IMR-90 (cell line): Measurements from ENCODE around the gene CCDC87. TPM values are rescaled to one million over a fixed set of nuclear protein-coding genes. Genes with fewer than 3 reads are reported as not detected.
A peak's percentile ranks its signal among the peaks of the same experiment; 100 is the strongest.

Experiments used
- ATAC-seq: fragments of 200-7000 bp; cut with Tn5 transposase; 2 replicates; pipeline ENCODE4 v1.9.1; 2020; ENCODE audit warnings: low read depth, mild to moderate bottlenecking, moderate library complexity
- BruUV-seq: library from RNA; stranded (reverse); fragments of 400-500 nt; replicated peaks from 2 replicates; lab custom pipeline; 2021; lab: Mats Ljungman, UMichigan
- CTCF ChIA-PET: fragments of 300-600 bp; formaldehyde crosslinking; extraction: SDS; loops from one replicate; lab custom pipeline; 2021; ENCODE audit warnings: antibody characterized with exemption; lab: Yijun Ruan, JAX
- POLR2A ChIA-PET: fragments of 300-600 bp; sonication (Branson Sonifier 250); formaldehyde crosslinking; loops from one replicate; lab custom pipeline; 2022; ENCODE audit warnings: antibody characterized with exemption; ENCODE audit not compliant: unreplicated experiment; lab: Charles Lee
- DNase-seq: peaks from one replicate; pipeline ENCODE4 v3.0.0; 2013
- H2AFZ ChIP-seq: replicated peaks from 2 replicates; pipeline ENCODE3; 2013; ENCODE audit warnings: low read length, mild to moderate bottlenecking; ENCODE audit not compliant: poor library complexity
- H2AK5ac ChIP-seq: 2 replicates; pipeline ENCODE4 v1.6.1; 2013; ENCODE audit warnings: low read depth, low read length, inconsistent platforms
- H2AK9ac ChIP-seq: replicated peaks from 2 replicates; pipeline ENCODE3; 2013; ENCODE audit warnings: mild to moderate bottlenecking, low read depth, low read length, moderate library complexity; ENCODE audit not compliant: poor library complexity
- H2BK120ac ChIP-seq: 2 replicates; pipeline ENCODE4 v1.6.1; 2013; ENCODE audit warnings: low read depth, low read length, inconsistent platforms
- H2BK15ac ChIP-seq: 3 replicates; pipeline ENCODE4 v1.6.1; 2013; ENCODE audit warnings: low read depth, low read length, inconsistent platforms
- H2BK20ac ChIP-seq: 2 replicates; pipeline ENCODE4 v1.6.1; 2013; ENCODE audit warnings: low read depth, mild to moderate bottlenecking, inconsistent platforms, low read length, moderate library complexity
- H2BK5ac ChIP-seq: 2 replicates; pipeline ENCODE4 v1.6.1; 2013; ENCODE audit warnings: mild to moderate bottlenecking, low read depth, low read length, inconsistent platforms; ENCODE audit not compliant: poor library complexity, severe bottlenecking
- H3K14ac ChIP-seq: replicated peaks from 2 replicates; pipeline ENCODE4 v1.6.1; 2013; ENCODE audit warnings: low read depth, low read length, inconsistent platforms
- H3K18ac ChIP-seq: 2 replicates; pipeline ENCODE4 v1.6.1; 2013; ENCODE audit warnings: low read depth, low read length, control low read depth
- H3K23ac ChIP-seq: 2 replicates; pipeline ENCODE4 v1.6.1; 2013; ENCODE audit warnings: low read depth, low read length, inconsistent platforms
- H3K27ac ChIP-seq: 2 replicates; pipeline ENCODE4 v1.5.1; 2013; ENCODE audit warnings: mild to moderate bottlenecking, control low read depth, low read length; ENCODE audit not compliant: insufficient read depth
- H3K27me3 ChIP-seq: 2 replicates; pipeline ENCODE4 v1.6.1; 2013; ENCODE audit warnings: low read length; ENCODE audit not compliant: control insufficient read depth, insufficient read depth
- H3K36me3 ChIP-seq: 2 replicates; pipeline ENCODE4 v1.6.1; 2013; ENCODE audit warnings: low read length, mixed read lengths; ENCODE audit not compliant: control insufficient read depth, insufficient read depth
- H3K4ac ChIP-seq: 2 replicates; pipeline ENCODE4 v1.6.1; 2013; ENCODE audit warnings: low read depth, low read length, inconsistent platforms
- H3K4me1 ChIP-seq: 2 replicates; pipeline ENCODE4 v1.6.1; 2013; ENCODE audit warnings: low read length, mixed read lengths; ENCODE audit not compliant: control insufficient read depth, insufficient read depth
- H3K4me2 ChIP-seq: 2 replicates; pipeline ENCODE4 v1.6.1; 2013; ENCODE audit warnings: low read depth, mild to moderate bottlenecking, control low read depth, low read length, moderate library complexity
- H3K4me3 ChIP-seq: 2 replicates; pipeline ENCODE4 v1.5.1; 2013; ENCODE audit warnings: low read depth, mild to moderate bottlenecking, control low read depth, low read length, moderate library complexity; ENCODE audit not compliant: insufficient read depth
- H3K56ac ChIP-seq: 2 replicates; pipeline ENCODE4 v1.6.1; 2013; ENCODE audit warnings: low read length, inconsistent platforms; ENCODE audit not compliant: insufficient read depth; ENCODE audit errors: extremely low read depth
- H3K79me1 ChIP-seq, 2 experiments: 2 replicates each; pipeline ENCODE4 v1.6.1; 2013; ENCODE audit warnings: low read length in 2 of 2, inconsistent platforms in 1 of 2, low read depth in 1 of 2
- H3K9ac ChIP-seq: 2 replicates; pipeline ENCODE4 v1.6.1; 2013; ENCODE audit warnings: low read depth, low read length, control low read depth
- H3K9me1 ChIP-seq: 2 replicates; pipeline ENCODE4 v1.6.1; 2013; ENCODE audit warnings: low read length, inconsistent platforms; ENCODE audit not compliant: insufficient read depth
- H3K9me3 ChIP-seq: 2 replicates; pipeline ENCODE4 v1.6.1; 2013; ENCODE audit warnings: low read length; ENCODE audit not compliant: control insufficient read depth, insufficient read depth
- H4K20me1 ChIP-seq: 2 replicates; pipeline ENCODE4 v1.6.1; 2013; ENCODE audit warnings: low read length, inconsistent platforms; ENCODE audit not compliant: insufficient read depth
- H4K5ac ChIP-seq: 2 replicates; pipeline ENCODE4 v1.6.1; 2013; ENCODE audit warnings: mild to moderate bottlenecking, low read depth, low read length, control low read depth
- H4K8ac ChIP-seq, 2 experiments: 2 replicates each; pipeline ENCODE4 v1.6.1; 2013; ENCODE audit warnings: low read depth in 2 of 2, low read length in 2 of 2, control low read depth in 1 of 2, inconsistent platforms in 1 of 2
- H4K91ac ChIP-seq: 2 replicates; pipeline ENCODE4 v1.6.1; 2013; ENCODE audit warnings: low read depth, low read length, inconsistent platforms; ENCODE audit not compliant: insufficient read depth
- FOS ChIP-seq: fragments of 150-350 bp; IDR thresholded peaks from 2 replicates; pipeline ENCODE4 v1.6.1; 2016; ENCODE audit warnings: low read depth, low read length
- RCOR1 ChIP-seq: IDR thresholded peaks from 2 replicates; pipeline ENCODE4 v1.6.1; 2012; ENCODE audit warnings: mild to moderate bottlenecking, low read length, improper control_type of control experiment; ENCODE audit not compliant: insufficient replicate concordance
- SMC3 ChIP-seq: fragments of 150-350 bp; IDR thresholded peaks from 2 replicates; pipeline ENCODE4 v1.6.1; 2016; ENCODE audit warnings: low read depth, mild to moderate bottlenecking, antibody characterized with exemption, low read length, moderate library complexity
- WGBS, 2 experiments: methylation state at CpG; one replicate each; pipeline versions ENCODE4 v1.1.5 to v1.1.7; 2013; ENCODE audit warnings: missing lambda C conversion rate in 2 of 2; ENCODE audit not compliant: insufficient read length in 1 of 2; ENCODE audit errors: extremely low coverage in 2 of 2; 5-methylcytosine and 5-hydroxymethylcytosine counted together
- dilution Hi-C: fragments of 300-500 bp; cut with HindIII; formaldehyde crosslinking; loops from one replicate; pipeline ENCODE4 v1.14.3; 2018; ENCODE audit warnings: low sequenced_read_pairs; ENCODE audit not compliant: unreplicated experiment
- in situ Hi-C: fragments of 300-500 bp; cut with MboI; formaldehyde crosslinking; loops from 3 replicates; pipeline ENCODE4 v1.14.3; 2019; ENCODE audit warnings: low sequenced_read_pairs, inconsistent platforms, mixed read lengths
- intact Hi-C: fragments of 100-400 bp; cut with micrococcal nuclease; formaldehyde crosslinking; loops from 2 replicates; pipeline ENCODE4 v1.10.0; 2022
- polyA plus RNA-seq, 3 experiments: library from polyadenylated mRNA; depleted of rRNA; stranded (reverse); fragments of >200 nt; gene quantifications; 2 replicates each; pipeline ENCODE4 v1.2.3, GENCODE V29; 2012; ENCODE audit warnings: low replicate concordance in 1 of 3
- total RNA-seq: library from RNA; depleted of rRNA; stranded (reverse); fragments of >200 nt; gene quantifications from 2 replicates; pipeline ENCODE4 v1.2.3, GENCODE V29; 2012
- TF ChIP-seq, protein P1 (sequence below): conservative IDR thresholded peaks from 2 replicates; pipeline ENCODE4 v1.5.1; 2012; ENCODE audit warnings: mild to moderate bottlenecking, low read depth, low read length, improper control_type of control experiment
- TF ChIP-seq, protein P2 (sequence below): fragments of 150-350 bp; IDR thresholded peaks from 2 replicates; pipeline ENCODE4 v1.6.1; 2016; ENCODE audit warnings: low read depth, mild to moderate bottlenecking, low read length, moderate library complexity, borderline replicate concordance

CCDC87 gene
- total and polyA plus RNA-seq, 2 of the 4 experiments (the other 2 are of a cell fraction): 0.18 to 0.19 TPM

DNA sequence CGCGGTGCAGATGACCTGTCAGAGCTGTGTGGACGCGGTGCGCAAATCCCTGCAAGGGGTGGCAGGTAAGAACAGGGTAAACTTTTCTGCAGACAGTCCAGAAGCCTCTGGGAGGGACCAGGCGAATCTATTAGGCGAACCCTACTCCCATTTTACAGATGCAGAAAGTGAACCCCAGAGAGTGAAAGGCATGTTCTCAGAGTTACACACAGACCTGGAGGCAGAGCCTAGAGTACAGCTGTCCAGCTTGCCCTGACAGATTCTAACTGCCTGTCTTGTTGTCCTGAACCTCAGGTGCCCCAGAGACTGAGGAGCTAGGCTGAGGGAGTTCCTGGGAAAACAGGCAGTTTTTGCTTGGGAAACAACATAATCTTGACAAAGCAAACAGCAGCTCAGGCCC, 787 bp upstream of the CCDC87 start:
- ChIA-PET POLR2A (no interaction called here), CTCF (interaction anchor here (0.5 kb wide), 1 partner anchor 24 kb away, joined by 4 read pairs; no protein-coding TSS in a partner anchor)
- Histone ChIP-seq H3K9me1 (peaks cover 19% of the 10 kb centered on the region), H4K91ac (peak overlapping the region; percentile 75; the same call in 1 of the 2 replicates), H3K36me3 (peaks cover 2% of the 10 kb centered on the region; the same call in 1 of the 2 replicates), H2AK5ac (peak overlapping the region; percentile 46), H4K20me1 (no peaks in the 10 kb centered on the region), H3K56ac (no peak overlapping the region), H2BK5ac (peak overlapping the region; percentile 75), H3K4me1 (peaks cover 11% of the 10 kb centered on the region), H3K4ac (peak overlapping the region; percentile 90), H3K4me3 (peak overlapping the region; percentile 71), H2BK20ac (no peak overlapping the region), H2BK120ac (0 out of 2 replicates have a peak overlapping the region, but pooled peaks have one; percentile 20), H3K27me3 (no peaks in the 10 kb centered on the region), H3K9me3 (no peaks in the 10 kb centered on the region), H3K18ac (no peak overlapping the region), H2AFZ (peak overlapping the region; percentile 99), H3K4me2 (peak overlapping the region; percentile 89), H2AK9ac (peak overlapping the region; percentile 90), H3K9ac (peak overlapping the region; percentile 93), H4K8ac (peak overlapping the region; percentile 71 to 96), H3K23ac (peak overlapping the region; percentile 87; the same call in 1 of the 2 replicates), H3K79me1 (peaks cover 23 to 35% of the 10 kb centered on the region in 2 experiments), H4K5ac (no peak overlapping the region), H3K27ac (peak overlapping the region; percentile 85; the same call in 1 of the 2 replicates), H3K14ac (peak overlapping the region; percentile 95), H2BK15ac (0 out of 3 replicates have a peak overlapping the region, but pooled peaks have one; percentile 18)
- dilution Hi-C loops (no loop called here), intact Hi-C loops (no loop called here), in situ Hi-C loops (no loop called here)
- ATAC-seq: no peak
- TF ChIP-seq, protein P1, sequence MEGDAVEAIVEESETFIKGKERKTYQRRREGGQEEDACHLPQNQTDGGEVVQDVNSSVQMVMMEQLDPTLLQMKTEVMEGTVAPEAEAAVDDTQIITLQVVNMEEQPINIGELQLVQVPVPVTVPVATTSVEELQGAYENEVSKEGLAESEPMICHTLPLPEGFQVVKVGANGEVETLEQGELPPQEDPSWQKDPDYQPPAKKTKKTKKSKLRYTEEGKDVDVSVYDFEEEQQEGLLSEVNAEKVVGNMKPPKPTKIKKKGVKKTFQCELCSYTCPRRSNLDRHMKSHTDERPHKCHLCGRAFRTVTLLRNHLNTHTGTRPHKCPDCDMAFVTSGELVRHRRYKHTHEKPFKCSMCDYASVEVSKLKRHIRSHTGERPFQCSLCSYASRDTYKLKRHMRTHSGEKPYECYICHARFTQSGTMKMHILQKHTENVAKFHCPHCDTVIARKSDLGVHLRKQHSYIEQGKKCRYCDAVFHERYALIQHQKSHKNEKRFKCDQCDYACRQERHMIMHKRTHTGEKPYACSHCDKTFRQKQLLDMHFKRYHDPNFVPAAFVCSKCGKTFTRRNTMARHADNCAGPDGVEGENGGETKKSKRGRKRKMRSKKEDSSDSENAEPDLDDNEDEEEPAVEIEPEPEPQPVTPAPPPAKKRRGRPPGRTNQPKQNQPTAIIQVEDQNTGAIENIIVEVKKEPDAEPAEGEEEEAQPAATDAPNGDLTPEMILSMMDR: no peak
- TF ChIP-seq FOS (no peak), RCOR1 (no peak), SMC3 (no peak)
- TF ChIP-seq, protein P2, sequence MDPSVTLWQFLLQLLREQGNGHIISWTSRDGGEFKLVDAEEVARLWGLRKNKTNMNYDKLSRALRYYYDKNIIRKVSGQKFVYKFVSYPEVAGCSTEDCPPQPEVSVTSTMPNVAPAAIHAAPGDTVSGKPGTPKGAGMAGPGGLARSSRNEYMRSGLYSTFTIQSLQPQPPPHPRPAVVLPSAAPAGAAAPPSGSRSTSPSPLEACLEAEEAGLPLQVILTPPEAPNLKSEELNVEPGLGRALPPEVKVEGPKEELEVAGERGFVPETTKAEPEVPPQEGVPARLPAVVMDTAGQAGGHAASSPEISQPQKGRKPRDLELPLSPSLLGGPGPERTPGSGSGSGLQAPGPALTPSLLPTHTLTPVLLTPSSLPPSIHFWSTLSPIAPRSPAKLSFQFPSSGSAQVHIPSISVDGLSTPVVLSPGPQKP: no peak
- 40% methylated on average over 2 of the region's 7 CpGs; no CpG with 5 or more reads in 1 of the 2 experiments for whole genome bisulfite sequencing, 2 experiments
- no peak for DNase-seq
- TSS peak; percentile 56 for BruUV-seq
